Panc1 (cell line): ENCODE measurements around the gene PRPH. TPM values are rescaled to one million over a fixed set of nuclear protein-coding genes. Genes with fewer than 3 reads are reported as not detected.
A peak's percentile ranks its signal among the peaks of the same experiment; 100 is the strongest.

Experiments used
- ATAC-seq: fragments of 200-7000 bp; cut with Tn5 transposase; 2 replicates; pipeline ENCODE4 v1.9.1; 2020; ENCODE audit warnings: mild to moderate bottlenecking, moderate library complexity
- BruUV-seq: library from RNA; stranded (reverse); fragments of 400-500 nt; replicated peaks from 2 replicates; lab custom pipeline; 2021; lab: Mats Ljungman, UMichigan
- CTCF ChIA-PET: fragments of 300-600 bp; sonication (Branson Sonifier 250); formaldehyde crosslinking; loops from one replicate; lab custom pipeline; 2022; ENCODE audit warnings: antibody characterized with exemption; lab: Charles Lee
- POLR2A ChIA-PET: fragments of 300-600 bp; sonication (Branson Sonifier 250); formaldehyde crosslinking; loops from one replicate; lab custom pipeline; 2022; ENCODE audit warnings: antibody characterized with exemption; lab: Charles Lee
- DNase-seq: peaks from one replicate; pipeline ENCODE4 v3.0.0-alpha.2; 2010; ENCODE audit warnings: low read depth, low spot score
- H3K27ac ChIP-seq: 2 replicates; pipeline ENCODE4 v1.5.1; 2011; ENCODE audit warnings: mild to moderate bottlenecking, low read length, inconsistent platforms
- H3K27me3 ChIP-seq: fragments of 200-500 bp; sonication (Bioruptor generic); 2 replicates; pipeline ENCODE4 v1.6.0; 2014; ENCODE audit warnings: low read length, inconsistent platforms; ENCODE audit not compliant: control insufficient read depth, insufficient read depth
- H3K36me3 ChIP-seq: fragments of 200-500 bp; sonication (Bioruptor generic); 2 replicates; pipeline ENCODE4 v1.5.1; 2014; ENCODE audit warnings: inconsistent platforms, mild to moderate bottlenecking, low read length, moderate library complexity; ENCODE audit not compliant: control insufficient read depth, insufficient read depth
- H3K4me1 ChIP-seq: 2 replicates; pipeline ENCODE4 v1.5.1; 2011; ENCODE audit warnings: inconsistent platforms, mild to moderate bottlenecking, low read length, moderate library complexity; ENCODE audit not compliant: control insufficient read depth, insufficient read depth
- H3K4me3 ChIP-seq, 2 experiments: 2 replicates each; pipeline ENCODE4 v1.5.1; 2011 to 2012; ENCODE audit warnings: low read depth in 2 of 2, low read length in 2 of 2, mild to moderate bottlenecking in 2 of 2, inconsistent platforms in 1 of 2, moderate library complexity in 1 of 2
- H3K9me3 ChIP-seq: fragments of 200-500 bp; sonication (Bioruptor generic); 2 replicates; pipeline ENCODE4 v1.5.1; 2014; ENCODE audit warnings: low read depth, mild to moderate bottlenecking, inconsistent platforms, low read length, moderate library complexity; ENCODE audit not compliant: control insufficient read depth, insufficient read depth
- POLR2AphosphoS5 ChIP-seq: IDR thresholded peaks from 2 replicates; pipeline ENCODE4 v1.6.1; 2012; ENCODE audit warnings: mild to moderate bottlenecking, low read depth, low read length, moderate library complexity
- SIN3A ChIP-seq: IDR thresholded peaks from 2 replicates; pipeline ENCODE4 v1.6.1; 2012; ENCODE audit warnings: low read depth, mild to moderate bottlenecking, low read length, moderate library complexity, borderline replicate concordance; ENCODE audit not compliant: insufficient read depth
- TCF7L2 ChIP-seq: IDR thresholded peaks from 2 replicates; pipeline ENCODE4 v1.6.1; 2011; ENCODE audit warnings: mild to moderate bottlenecking, low read depth, low read length, inconsistent platforms
- in situ Hi-C: cut with HindIII; loops from 2 replicates; pipeline ENCODE4 v1.10.0; 2016; ENCODE audit warnings: low sequenced_read_pairs, low pct_unique_long_range_greater_than_20kb
- intact Hi-C: fragments of 100-400 bp; cut with micrococcal nuclease; formaldehyde crosslinking; loops from one replicate; pipeline ENCODE4 v1.10.0; 2022; ENCODE audit not compliant: unreplicated experiment
- total RNA-seq: library from RNA; stranded (reverse); gene quantifications from one replicate; pipeline ENCODE4 v1.2.1, GENCODE V29; 2021; ENCODE audit not compliant: unreplicated experiment
- TF ChIP-seq, protein P1 (sequence below): fragments of 450-650 bp; IDR thresholded peaks from 2 replicates; pipeline ENCODE4 v1.5.1; 2017; ENCODE audit warnings: mild to moderate bottlenecking
- TF ChIP-seq, protein P2 (sequence below), 2 experiments: IDR thresholded peaks; 2 replicates each; pipeline ENCODE4 v1.6.1; 2011 to 2012; ENCODE audit warnings: low read depth in 2 of 2, control low read depth in 1 of 2, low read length in 1 of 2, mild to moderate bottlenecking in 1 of 2, moderate library complexity in 1 of 2; ENCODE audit not compliant: insufficient read depth in 1 of 2

The PRPH gene
- total RNA-seq, 1 experiment from 2014 or later: 0.39 TPM

DNA sequence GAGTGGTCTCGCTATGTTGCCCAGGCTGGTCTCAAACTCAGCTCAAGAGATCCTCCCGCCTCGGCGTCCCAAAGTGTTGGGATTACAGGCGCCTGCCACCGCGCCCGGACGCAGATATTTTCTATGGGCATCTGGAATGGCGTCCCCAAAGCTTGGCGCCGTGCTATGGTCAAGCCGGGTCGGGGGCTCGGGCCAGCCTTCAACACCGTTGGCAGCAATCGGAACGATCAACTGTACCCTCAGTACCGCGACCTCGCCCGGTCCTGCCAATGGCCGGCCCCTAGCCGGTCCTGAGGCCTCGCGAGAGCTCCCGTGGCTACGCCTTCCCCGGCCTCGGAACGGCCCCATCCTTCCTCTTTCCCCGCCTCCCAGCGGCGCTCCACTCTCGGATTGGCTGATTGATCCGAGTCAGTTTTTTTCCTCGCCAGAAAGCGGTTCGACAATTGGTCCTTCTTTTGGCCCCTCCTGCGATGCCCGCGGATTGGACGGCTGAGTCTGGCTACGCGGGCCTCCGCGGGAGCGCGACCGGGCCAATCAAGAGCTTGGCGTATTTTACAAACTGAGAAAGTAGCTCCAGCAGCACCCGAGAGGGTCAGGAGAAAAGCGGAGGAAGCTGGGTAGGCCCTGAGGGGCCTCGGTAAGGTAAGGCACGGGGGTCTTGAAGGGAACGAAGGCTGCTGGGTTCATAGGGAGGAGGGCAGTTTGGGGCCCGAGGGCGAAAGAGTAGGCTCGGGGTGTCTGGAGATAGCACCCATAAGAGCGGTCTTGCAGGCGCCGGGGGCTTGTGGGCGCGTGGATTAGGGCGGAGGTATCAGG is 28.0 kb downstream of the PRPH start, which contains the start of gene TROAP:
TROAP (plus strand) TSS at position 548 of the 816 bp plus-strand sequence. CDS start 354 bp downstream, outside the sequence.
- DNase-seq: peak; percentile 98
- intact Hi-C loops: no loop called here
- ChIA-PET CTCF (interaction anchor here (1.0 to 2.7 kb wide), 5 partner anchors 9 to 26 kb away, joined by 3 to 11 read pairs (median 3); no protein-coding TSS in a partner anchor), POLR2A (interaction anchor here (0.5 to 0.6 kb wide), 2 partner anchors 44 kb away, joined by 4 to 5 read pairs; partner anchors contain the start of gene SPATS2)
- no TSS peak for BruUV-seq
- Histone ChIP-seq H3K27ac (peak within 1 kb of the TSS; percentile 90), H3K27me3 (no peaks in the 10 kb centered on the region), H3K4me3 (peak within 1 kb of the TSS; percentile 82 to 98), H3K4me1 (peaks cover 5% of the 10 kb centered on the region; the same call in 1 of the 2 replicates), H3K9me3 (no peaks in the 10 kb centered on the region), H3K36me3 (peaks cover 9% of the 10 kb centered on the region)
- peak; percentile 99 for ATAC-seq
- TF ChIP-seq TCF7L2 (no peak), POLR2AphosphoS5 (peak; percentile 80), SIN3A (peak; percentile 96)
- TF ChIP-seq, protein P1, sequence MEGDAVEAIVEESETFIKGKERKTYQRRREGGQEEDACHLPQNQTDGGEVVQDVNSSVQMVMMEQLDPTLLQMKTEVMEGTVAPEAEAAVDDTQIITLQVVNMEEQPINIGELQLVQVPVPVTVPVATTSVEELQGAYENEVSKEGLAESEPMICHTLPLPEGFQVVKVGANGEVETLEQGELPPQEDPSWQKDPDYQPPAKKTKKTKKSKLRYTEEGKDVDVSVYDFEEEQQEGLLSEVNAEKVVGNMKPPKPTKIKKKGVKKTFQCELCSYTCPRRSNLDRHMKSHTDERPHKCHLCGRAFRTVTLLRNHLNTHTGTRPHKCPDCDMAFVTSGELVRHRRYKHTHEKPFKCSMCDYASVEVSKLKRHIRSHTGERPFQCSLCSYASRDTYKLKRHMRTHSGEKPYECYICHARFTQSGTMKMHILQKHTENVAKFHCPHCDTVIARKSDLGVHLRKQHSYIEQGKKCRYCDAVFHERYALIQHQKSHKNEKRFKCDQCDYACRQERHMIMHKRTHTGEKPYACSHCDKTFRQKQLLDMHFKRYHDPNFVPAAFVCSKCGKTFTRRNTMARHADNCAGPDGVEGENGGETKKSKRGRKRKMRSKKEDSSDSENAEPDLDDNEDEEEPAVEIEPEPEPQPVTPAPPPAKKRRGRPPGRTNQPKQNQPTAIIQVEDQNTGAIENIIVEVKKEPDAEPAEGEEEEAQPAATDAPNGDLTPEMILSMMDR: no peak
- TF ChIP-seq, protein P2, sequence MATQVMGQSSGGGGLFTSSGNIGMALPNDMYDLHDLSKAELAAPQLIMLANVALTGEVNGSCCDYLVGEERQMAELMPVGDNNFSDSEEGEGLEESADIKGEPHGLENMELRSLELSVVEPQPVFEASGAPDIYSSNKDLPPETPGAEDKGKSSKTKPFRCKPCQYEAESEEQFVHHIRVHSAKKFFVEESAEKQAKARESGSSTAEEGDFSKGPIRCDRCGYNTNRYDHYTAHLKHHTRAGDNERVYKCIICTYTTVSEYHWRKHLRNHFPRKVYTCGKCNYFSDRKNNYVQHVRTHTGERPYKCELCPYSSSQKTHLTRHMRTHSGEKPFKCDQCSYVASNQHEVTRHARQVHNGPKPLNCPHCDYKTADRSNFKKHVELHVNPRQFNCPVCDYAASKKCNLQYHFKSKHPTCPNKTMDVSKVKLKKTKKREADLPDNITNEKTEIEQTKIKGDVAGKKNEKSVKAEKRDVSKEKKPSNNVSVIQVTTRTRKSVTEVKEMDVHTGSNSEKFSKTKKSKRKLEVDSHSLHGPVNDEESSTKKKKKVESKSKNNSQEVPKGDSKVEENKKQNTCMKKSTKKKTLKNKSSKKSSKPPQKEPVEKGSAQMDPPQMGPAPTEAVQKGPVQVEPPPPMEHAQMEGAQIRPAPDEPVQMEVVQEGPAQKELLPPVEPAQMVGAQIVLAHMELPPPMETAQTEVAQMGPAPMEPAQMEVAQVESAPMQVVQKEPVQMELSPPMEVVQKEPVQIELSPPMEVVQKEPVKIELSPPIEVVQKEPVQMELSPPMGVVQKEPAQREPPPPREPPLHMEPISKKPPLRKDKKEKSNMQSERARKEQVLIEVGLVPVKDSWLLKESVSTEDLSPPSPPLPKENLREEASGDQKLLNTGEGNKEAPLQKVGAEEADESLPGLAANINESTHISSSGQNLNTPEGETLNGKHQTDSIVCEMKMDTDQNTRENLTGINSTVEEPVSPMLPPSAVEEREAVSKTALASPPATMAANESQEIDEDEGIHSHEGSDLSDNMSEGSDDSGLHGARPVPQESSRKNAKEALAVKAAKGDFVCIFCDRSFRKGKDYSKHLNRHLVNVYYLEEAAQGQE (IDR thresholded peaks at IDR 0.05; ENCODE audit: insufficient read depth in 1 of 2, low read depth in 2 of 2, low read length in 1 of 2): no peak
- in situ Hi-C loops: no loop called here

DNA sequence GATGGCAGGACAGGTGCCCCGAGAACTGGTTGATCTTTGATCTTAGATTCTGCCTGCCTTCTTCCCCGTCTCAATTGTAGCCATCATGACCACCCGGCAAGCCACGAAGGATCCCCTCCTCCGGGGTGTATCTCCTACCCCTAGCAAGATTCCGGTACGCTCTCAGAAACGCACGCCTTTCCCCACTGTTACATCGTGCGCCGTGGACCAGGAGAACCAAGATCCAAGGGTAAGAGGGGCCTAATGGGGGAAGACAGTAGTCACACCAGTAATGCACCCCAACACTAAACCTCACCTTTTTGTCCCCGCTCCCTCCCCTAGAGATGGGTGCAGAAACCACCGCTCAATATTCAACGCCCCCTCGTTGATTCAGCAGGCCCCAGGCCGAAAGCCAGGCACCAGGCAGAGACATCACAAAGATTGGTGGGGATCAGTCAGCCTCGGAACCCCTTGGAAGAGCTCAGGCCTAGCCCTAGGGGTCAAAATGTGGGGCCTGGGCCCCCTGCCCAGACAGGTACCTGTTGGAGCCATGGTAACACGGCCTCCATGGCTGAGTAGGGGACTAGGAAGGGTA is 28.7 kb downstream of the PRPH start:
- no peak for ATAC-seq
- TF ChIP-seq SIN3A (no peak), POLR2AphosphoS5 (no peak)
- TF ChIP-seq, protein P2 (IDR thresholded peaks at IDR 0.05; ENCODE audit: insufficient read depth in 1 of 2, low read depth in 2 of 2, low read length in 1 of 2): no peak
- no peak for DNase-seq
- Histone ChIP-seq H3K27me3 (no peaks in the 10 kb centered on the region), H3K27ac (peak overlapping the region; percentile 87), H3K9me3 (no peaks in the 10 kb centered on the region), H3K4me3 (peak overlapping the region; percentile 82 to 98), H3K4me1 (peaks cover 5% of the 10 kb centered on the region; the same call in 1 of the 2 replicates), H3K36me3 (peaks cover 9% of the 10 kb centered on the region)
- TSS peak; percentile 93 for BruUV-seq
- in situ Hi-C loops (no loop called here), intact Hi-C loops (no loop called here)
- POLR2A ChIA-PET: interaction anchor here (0.6 kb wide), 1 partner anchor 43 kb away, joined by 4 read pairs; the partner anchor contains the start of gene SPATS2
- CTCF ChIA-PET: interaction anchor here (1.1 to 2.7 kb wide), 4 partner anchors 8 to 26 kb away, joined by 3 to 11 read pairs (median 6); no protein-coding TSS in a partner anchor
